GM12872 (cell line): Measurements from ENCODE around the gene TTC34.

Experiments used
- TF ChIP-seq, protein P1 (sequence below): IDR thresholded peaks from 3 replicates; pipeline ENCODE4 v1.5.1; 2011; ENCODE audit warnings: low read depth, mild to moderate bottlenecking, low read length, moderate library complexity; ENCODE audit not compliant: insufficient read depth

The TTC34 gene

DNA sequence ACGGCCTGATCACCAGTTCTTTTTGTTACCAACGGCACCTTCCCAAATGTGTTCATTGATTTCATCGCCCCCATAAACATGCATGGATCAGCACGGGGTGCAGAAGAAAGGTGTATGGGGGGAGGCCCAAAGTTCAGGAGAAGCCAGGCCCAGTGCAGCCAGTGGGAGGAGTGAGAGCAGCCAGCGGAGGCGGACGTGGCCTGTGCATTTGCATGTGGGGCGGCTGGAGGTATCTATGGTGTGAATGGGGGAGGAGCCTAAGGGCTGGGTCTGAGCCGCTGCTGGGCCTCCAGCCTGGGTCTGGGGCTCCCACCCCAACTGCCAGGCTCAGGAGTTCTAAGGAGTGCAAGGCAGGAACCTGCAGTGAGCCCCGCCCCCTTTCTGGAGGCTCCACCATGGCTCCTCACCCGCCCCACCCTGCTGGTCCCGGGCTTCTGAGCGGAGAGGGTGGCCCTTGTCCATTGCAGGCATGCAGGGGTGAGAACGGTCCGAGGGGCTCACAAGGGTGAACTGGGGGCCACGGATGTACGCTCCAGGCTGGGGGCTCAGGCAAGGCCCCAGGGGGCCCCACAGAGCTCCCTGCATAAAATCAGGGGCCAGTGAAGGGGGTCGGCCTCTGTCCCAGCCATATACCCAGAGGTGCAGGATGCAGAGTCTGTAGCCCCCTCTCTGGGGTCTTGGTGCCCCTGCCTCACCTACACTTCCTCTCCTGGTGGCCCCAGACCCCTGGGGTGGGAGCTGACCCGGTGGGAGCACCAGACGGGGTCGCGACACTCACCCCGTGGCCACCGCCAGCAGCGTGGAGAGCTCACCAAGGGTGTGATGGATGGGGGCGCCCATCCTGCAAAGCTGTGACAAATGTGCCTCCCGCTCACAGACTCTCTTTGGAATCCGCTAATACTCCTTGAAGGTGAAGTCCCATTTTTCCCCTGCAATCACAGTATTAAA lies 31.3 kb upstream of the TTC34 start:
- TF ChIP-seq, protein P1, sequence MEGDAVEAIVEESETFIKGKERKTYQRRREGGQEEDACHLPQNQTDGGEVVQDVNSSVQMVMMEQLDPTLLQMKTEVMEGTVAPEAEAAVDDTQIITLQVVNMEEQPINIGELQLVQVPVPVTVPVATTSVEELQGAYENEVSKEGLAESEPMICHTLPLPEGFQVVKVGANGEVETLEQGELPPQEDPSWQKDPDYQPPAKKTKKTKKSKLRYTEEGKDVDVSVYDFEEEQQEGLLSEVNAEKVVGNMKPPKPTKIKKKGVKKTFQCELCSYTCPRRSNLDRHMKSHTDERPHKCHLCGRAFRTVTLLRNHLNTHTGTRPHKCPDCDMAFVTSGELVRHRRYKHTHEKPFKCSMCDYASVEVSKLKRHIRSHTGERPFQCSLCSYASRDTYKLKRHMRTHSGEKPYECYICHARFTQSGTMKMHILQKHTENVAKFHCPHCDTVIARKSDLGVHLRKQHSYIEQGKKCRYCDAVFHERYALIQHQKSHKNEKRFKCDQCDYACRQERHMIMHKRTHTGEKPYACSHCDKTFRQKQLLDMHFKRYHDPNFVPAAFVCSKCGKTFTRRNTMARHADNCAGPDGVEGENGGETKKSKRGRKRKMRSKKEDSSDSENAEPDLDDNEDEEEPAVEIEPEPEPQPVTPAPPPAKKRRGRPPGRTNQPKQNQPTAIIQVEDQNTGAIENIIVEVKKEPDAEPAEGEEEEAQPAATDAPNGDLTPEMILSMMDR, result no peak

DNA sequence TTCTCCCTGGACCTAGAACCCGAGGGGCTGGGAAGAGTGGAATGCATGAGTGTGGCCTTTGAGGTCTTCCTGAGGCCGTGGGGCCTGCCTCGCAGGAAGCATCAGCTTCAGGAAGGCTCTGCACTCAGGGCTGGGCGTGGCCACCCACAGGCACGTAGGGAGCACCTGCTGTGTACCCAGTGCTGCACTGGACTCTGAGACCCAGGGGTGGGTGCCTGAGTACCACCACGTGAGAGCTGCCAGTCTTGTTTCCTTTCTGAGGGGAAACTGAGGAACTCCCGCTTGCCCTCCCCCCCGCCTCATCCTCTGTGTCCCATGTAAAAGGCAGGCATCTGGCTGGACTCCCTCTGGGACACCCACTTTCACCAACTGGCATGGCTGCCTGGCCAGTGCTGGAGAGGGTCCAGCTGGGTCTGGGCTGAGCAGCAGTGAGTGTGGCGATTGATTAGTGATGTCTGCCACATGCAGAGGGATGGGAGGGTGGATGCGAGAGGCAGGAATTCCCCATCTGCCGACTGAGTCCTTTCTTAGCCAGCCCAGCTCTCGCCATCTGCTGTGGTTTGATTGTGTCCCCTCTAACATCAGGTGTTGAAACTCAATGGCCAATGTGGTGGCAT lies 30.2 kb upstream of the TTC34 start:
- TF ChIP-seq, protein P1, result no peak

DNA sequence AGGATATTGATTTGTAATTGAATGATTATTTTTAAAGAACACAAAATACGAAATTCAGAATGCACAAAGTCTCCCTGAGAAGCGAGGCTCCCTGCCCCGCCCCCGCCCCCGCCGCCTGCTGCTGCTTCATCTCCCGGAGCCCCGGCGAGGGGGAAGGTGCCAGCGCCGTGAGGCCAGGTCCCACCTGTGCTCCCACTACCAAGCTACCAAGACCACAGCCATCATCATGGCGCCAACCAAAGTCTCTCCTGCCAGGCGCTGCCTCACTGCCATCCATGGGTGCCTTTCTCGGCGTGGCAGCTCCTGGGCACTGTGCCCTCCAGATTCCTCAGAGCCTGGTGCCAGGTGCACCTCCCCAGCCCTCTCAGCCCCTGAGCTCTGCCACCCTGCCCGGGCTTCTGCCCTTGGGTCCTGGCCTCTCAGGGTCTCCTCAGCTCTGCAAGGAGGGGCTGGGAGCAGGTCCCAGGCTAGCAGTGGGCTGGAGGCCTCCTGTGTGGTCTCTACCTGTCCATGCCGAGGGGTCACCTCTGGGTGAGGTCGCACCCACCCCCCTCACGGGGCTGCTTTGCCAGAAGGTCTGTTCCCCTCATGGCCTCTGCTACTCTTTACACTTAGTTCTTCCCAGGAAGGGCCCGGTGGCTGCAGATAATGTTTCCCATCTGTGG lies 29.4 kb upstream of the TTC34 start:
- TF ChIP-seq, protein P1, result no peak

DNA sequence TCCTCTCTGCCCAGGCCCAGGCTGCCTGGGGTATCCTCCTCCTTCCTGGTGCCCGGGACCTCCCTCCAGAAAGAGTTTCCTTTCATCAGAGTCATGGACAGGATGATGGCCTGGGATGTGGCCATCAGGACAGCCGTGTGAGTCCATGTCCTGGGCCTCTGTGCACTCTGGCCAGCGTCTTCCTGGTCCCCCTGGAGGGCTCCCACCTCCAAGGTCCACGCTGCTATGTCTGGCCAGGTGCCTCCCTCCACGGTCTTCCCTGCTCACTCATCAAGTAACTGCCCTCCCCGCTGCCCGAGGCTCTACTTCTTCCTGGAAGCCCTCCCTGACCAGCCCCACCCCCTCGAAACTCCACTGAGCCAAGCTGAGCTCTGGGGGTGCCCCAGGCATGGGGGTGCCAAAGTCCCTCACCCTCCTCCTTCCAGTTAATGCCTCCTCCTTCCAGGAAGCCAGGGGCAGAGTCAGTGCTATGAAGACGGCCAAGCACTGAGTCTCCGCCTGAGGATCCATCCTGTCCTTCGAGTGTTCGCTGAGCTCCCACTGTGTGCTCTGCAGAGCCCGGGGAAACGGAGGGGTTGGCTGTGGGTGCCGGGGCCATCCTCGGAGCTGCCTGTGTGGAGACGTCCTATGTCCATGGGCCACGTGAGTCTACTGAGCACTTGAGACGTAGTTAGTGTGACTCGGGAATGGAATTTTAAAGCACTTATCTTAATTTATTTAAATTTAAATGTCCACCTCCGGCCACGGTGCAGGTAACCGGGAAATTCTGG lies 28.5 kb upstream of the TTC34 start:
- TF ChIP-seq, protein P1, result no peak

DNA sequence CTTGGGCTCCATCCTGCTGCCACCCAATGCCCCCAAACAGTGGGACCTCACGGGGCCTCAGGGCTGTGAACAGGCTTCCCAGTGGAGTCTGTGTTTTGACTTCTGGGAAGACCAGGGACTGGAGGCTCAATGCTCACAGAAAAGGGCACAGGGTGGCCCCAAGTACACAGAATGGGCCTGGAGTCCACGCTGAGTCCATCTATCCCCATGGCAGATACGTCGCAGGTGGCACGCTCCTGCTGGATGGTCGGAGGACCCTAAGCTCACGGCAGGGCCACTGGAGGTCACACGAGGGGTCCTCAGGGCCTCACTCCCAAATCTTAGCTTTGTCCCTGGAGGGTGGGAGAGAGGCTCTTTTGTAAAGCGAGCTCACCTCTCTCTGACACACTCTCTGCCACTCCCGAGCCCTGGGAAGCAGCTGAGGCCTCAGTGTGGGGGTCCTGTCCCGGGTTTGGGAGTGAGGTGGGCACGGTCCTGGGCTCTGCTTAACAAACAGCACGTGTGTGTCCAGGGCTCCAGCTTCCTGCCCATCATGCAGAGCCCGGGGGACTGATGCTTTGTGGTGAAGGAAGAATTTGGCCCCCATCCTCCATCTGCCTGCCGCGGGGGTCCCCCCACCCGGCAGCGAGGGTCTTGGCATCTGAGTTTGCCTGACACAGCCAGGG lies 27.2 kb upstream of the TTC34 start:
- TF ChIP-seq, protein P1, result no peak

DNA sequence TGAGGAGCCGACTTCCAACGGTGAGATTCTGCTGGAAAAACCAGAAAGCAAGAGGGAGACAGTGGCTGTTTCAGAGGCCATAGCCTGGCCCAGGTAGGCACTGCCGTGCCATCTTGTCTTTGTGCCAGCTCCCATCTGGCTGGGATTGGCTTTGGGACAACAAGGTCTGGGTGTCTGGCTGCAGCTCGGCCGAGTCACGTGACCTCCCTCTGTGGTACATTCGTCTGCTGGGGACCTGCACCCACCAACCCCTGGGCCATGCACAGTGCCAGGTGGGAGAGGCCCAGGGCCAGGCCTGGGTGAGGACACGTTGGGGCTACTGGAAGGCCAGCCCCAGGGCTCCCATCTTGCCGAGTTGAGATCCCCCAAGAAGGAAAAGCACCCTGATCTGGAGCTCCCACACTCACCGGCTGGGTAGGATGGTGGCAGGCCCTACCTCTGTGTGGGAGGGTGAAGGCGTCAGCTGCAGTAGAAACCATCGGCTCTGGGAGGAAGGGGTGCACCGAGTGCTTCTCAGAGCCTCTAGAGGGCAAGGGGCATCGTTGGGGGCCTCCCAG lies 25.3 kb upstream of the TTC34 start:
- TF ChIP-seq, protein P1, result no peak
